GM19099 (cell line): ENCODE measurements around the gene UBA1.
A peak's percentile ranks its signal among the peaks of the same experiment; 100 is the strongest.

Source experiments
- POLR2A ChIP-seq: IDR thresholded peaks from 3 replicates; pipeline ENCODE4 v1.6.1; 2011; ENCODE audit warnings: low read depth; ENCODE audit not compliant: insufficient read length; ENCODE audit errors: extremely low read depth

Gene UBA1

DNA sequence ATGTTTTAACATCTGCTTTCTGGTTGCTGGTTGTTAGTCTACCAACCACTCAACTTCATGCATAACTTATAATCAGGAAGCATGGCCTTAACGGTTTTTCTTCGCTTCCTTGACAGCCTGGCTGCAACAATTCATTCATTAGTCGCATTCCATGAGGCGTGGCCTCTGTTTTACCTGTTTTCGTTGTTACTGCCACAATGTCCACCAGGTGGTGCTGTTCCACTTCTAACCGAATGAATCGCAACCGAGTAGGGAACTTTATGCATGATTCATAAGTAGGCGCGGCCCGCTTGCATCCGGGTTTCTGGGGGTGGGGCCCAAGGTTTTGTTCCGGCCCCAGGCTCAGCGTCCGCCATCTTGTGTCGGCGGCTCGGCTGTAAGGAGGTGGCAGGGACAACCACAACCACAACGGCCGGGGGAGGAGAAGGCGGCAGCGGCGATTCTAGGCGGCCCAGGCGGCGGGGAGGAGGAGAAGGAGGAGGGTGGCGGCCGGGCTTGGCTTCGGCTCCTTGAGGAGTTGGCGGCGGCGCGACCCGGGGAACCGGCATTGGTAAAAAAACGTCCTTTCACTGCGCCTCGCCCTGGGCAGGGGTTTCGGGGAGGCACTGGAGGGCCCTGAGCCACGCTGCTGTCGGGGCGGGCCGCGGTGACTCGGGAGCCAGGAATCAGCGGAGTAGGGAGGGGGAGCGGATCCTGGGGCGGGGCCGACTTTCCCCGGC, at the start of gene UBA1:
Gene UBA1, plus strand, starts transcription at position 355 of the 719 bp plus-strand sequence. CDS start 4,974 bp downstream, outside the sequence.
- peak; percentile 95 for TF ChIP-seq POLR2A

DNA sequence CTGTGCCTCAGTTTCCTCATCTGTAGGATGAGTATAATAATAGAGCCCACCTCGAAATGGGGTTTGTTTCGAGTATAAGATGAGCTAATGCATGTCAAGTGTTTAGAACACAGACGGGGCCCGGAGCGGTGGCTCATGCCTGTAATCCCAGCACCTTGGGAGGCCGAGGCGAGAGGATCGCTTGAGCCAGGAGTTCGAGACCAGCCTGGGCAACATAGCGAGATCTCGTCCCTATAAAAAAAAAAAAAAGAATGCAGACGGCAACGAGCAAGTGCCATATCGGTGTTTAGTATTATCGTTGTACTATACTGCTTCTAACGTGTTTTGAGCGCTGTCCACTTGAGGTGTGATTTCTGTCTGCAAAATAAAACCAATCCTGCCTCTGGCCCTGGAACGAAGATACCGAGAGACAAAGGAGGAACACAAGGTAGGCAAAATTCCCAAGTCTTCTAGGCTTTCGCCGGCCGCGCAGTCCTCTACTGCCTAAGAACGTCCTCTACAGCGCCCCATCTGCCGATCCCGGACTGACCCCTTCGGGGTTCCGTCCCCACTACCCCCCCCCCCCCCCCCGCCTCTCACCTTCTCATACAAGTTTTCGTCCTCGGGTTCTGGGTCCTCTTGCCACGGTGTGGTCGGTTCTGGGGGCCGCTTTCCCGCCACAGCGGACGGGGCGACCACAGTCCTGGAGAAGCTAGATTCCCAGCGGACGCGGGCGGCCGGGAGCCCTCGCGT, 49.6 kb upstream of the UBA1 start:
- TF ChIP-seq POLR2A, result no peak

DNA sequence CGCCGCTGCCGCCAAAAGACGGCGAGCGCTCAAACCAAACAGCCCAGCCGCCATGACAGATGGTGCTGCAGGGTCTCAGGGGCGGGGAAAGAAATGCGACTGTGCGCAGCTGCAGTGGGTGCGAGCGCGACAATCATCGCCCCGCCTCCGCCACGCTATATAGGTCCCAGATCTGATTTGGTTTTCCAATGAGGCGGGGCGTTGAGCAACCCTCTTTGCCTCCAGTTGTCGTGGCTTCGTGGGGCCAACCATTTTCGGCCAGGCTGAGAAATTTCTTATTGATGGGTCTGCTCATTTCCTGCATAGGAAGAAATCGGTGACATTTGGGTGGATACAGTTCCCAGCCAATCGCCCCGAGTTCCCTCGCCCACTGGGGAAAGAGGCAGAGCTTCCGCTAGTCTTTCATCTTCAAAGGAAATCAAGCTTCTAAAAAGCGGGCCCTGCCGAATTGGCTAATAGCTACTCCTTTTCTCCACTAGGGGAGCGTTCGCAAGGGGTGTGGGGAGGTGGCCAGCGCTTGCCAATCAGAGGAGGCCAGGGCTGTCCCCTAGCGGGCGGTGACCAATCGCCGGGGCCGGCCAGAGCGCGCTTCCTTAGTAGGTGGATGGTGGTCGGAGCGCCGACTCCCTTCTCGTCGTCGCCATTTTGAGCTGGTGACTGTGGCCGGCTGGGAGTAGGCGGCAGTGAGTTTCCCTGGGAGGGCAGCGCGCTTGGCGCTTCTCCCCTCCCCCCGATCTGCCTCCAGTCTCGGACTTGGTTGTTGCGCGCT, 48.8 kb upstream of the UBA1 start, which contains the start of the genes NDUFB11 and RBM10:
Gene NDUFB11, minus strand, starts transcription at position 77 of the 769 bp plus-strand sequence. Its CDS starts 23 bp downstream, at position 54.
Gene RBM10, plus strand, starts transcription at position 596 of the 769 bp plus-strand sequence. CDS start 2,261 bp downstream, outside the sequence.
- peak; percentile 86 for TF ChIP-seq POLR2A

DNA sequence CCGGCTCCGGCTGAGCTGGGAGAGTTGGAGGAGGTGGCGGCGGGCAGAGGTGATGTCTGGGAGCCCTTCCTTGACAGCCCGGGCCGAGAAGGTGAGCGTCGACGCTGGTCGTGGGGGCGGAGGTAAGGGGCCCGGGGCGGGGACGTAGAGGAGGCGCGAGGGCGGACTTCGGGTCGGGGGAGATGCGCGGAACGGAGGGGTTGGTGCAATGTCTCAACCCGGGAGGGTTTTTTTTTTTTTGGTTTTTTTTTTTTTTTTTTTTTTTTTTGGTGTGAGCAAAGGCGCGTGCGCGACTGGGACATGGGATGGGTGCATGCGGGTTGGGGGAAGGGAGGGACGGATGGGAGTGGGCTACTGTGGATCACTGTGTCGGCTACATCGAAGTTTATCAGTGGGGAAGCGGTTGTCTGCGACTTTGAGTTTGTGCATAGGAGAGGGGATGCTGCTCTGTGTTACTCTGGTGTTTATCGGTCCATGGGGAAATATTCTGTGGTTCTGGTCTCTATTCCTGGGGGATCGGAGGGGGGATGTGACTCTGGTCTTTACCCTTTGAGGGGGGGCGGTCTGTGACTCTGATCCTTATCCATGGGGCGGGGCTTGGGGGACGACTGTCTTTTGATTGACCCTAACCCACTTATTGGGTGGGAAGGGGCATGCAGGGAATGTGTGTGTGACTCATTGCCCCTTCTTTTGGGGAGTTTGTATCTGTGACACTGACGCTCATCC, 48.1 kb upstream of the UBA1 start:
- no peak for TF ChIP-seq POLR2A

DNA sequence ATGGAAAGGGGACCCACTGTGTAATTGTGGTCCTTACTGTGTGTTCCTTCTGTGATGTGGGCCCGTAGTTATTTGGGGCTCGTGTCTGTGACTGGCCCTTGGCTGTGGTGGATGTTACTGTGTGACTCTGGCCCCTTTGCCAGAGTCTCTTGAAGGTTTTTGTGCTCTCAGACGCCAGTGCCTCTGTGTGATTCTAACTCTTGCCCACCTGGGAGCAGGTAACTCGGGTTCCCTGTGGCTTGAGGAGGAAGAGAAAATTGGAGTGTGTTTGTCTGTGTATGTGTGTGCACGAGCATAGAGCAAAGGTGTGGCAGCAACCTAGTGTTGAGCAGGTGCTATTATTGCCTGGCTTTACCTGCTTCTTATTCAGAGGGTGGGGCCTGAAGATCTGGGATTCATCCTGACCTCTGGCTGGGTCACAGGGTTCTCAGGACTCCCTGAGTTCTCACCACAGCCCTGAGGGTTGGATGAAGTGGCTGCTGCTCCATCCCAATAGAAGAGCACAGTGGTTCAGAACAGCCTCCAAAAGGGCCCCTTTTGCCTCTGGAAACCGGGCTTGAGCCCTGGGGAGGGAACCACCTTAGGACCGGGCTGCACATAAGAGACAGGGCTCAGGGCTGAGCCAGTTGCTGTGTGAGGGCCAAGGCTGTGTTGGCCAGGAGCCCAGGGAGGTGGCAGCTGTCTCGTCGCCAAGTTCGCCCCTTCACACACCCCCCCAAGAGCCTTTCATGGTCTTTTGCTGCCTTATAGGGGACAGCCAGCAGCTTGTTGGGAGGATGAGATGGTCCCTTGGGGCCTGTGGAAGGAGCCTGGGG, 47.3 kb upstream of the UBA1 start:
- TF ChIP-seq POLR2A, result no peak

DNA sequence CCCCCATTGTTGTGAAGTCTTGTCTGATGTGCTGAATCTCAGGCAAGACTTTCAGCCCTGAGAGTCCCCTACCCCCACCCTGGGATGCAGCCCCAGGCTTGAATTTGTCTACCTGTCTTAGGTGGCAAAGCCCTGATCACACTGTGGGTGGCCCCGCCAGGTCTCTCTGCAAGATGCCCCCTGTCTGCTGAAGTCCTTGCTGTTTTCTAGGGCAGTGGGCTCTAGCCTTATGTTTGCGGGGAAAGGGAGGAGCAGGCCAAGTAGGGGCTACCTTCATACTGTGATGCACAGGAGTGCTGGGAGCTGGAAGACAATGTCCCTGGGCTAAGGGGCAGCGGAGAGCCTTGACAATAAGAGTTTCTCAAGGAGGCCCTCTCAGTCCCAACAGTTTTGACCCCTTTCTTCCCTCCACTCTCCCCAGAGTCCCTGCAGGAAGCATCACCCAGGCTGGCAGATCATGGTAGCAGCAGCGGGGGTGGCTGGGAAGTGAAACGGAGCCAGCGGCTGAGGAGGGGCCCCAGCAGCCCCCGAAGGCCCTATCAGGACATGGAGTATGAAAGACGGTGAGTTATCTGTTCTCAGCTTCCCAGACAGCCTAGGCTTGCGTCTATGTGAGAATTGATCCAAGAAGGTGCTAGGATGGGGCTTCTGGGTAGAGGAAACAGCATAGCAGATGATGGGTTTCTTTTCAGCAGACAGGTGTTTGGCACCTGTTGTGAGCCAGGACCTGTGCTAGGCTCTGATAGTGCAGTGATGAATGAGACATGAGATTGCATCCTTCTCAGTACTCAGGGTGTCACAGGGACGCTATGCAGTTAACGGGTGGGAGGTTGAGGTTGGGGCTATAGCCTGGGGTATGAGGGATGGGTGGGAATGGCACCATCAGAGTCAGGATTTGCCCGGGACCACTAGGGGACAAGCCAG, 46.4 kb upstream of the UBA1 start:
- no peak for TF ChIP-seq POLR2A

DNA sequence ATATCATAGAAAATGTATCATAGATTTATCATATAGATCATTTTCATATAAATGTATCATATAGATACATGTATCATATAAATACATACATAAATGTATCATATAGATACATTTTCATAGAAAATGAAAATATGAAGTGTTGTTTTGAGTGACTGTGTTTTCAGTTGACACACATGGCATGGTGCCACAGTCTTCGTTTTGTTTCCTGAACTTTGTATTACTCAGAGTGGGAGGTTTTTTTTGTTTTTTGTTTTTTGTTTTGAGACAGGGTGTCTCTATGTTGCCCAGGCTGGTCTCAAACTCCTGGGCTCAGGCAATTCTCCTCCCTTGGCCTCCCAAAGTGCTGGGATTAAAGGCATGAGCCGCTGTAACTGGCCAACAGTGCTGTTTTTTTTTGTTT, 44.7 kb upstream of the UBA1 start:
- TF ChIP-seq POLR2A, result no peak

DNA sequence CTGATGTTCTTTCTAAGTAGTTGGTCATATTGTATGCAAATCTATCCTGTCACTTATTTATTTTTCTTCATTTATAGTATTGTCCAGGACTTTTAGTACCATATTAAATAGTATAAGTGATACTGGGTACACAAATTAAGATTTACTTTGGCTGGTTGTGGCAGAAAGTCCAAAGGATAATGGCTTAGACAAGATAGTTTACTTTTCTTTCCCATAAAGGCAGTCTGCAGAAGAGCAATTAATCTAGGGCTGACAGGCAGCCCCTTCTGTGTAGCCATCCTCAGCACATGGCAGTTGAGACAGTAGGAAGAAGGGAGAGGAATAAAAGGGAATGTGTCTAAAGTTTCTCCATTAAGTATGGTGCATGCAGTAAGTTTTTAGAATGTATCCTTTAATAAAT, 42.2 kb upstream of the UBA1 start:
- TF ChIP-seq POLR2A, result no peak

DNA sequence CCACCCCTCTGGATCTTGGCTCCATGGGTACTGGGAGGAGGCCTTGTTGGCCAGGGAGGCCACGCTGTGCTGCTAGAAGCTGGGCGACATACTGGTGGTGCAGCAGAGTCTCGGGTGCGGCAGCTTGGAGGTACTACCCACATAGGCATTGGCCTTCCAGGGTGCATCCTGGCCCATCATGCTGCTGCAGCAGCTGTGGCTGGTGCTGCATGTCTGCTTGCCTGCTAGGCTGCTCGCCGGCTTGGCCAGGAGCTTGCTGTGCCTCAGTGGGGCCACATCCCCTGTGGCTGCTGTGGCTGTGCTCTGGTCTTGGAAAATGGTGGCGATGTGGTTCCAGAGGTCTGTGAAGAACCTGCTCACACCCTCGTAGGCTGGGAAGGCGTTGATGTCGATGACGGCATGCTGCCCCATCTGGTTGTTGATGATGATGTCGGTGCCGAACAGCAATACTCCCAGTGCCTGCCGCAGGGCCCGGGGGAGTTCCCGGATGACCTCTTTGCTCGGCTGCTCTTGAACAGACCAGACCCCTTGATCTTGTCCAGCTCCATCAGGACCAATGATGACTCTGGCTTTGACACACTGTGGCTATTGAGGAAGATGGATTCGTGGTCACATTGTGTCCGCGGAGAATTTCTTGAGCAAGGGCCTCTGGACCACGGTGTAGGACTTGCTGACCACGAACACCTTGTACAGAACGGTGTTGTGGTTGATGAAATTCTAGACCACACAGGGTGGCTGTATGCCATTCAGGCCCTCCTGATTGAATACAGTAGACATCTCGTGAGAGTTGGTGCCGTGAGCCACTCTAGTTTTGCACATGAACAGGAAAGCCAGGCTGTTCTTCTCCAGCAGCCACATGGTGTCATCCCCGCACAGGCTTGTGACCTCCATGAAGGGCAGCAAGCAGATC, 36.8 kb upstream of the UBA1 start:
- no peak for TF ChIP-seq POLR2A

DNA sequence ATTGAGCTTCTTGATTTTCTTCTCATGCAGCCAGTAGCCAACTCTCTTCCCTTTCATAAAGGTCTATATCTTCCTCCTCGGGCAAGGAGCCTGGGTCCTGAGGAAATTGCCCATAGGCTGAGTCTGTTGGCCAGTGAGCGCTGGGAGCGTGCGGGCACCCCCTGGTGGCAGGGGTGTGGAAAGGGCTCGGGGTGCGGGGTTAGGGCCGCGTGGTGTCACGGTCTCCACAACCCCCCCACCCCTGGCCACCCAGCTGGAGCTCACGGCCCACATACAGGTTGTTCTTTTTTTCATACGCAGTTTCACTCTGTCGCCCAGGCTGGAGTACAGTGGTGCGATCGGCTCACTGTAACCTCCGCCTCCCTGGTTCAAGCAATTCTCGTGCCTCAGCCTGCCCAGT, 35.5 kb upstream of the UBA1 start:
- no peak for TF ChIP-seq POLR2A

DNA sequence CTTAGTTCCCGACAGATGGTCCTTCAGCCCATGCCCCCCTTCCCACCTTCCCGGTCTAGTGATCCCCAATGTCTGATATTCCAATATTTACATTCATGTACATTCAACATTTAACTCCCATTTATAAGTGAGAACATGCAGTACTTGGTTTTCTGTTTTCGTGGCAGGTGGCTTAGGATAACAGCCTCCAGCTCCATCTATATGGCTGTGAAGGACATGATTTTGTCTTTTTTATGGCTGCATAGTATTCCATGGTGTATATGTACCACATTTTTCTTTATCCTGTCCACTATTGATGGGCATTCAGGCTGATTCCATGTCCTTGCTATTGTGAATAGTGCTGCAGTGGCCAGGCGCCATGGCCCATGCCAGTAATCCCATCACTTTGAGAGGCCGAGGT, 34.8 kb upstream of the UBA1 start:
- TF ChIP-seq POLR2A, result no peak

DNA sequence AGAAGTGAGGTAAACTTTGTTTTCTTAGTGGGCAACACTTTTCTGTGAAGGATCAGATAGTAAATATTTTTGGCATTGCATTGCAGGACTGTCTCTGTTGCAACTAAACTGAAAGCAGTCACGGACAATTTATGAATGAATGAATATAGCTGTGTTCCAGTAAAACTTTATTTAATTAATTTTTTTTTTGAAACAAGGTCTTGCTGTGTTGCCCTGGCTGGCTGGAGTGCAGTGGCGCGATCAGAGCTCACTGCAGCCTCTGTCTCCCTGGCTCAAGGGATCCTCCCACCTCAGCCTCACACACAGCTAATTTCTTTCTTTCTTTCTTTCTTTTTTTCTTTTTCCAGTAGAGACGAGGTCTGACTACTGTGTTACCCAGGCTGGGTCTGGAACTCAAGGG, 32.8 kb upstream of the UBA1 start:
- TF ChIP-seq POLR2A, result no peak

DNA sequence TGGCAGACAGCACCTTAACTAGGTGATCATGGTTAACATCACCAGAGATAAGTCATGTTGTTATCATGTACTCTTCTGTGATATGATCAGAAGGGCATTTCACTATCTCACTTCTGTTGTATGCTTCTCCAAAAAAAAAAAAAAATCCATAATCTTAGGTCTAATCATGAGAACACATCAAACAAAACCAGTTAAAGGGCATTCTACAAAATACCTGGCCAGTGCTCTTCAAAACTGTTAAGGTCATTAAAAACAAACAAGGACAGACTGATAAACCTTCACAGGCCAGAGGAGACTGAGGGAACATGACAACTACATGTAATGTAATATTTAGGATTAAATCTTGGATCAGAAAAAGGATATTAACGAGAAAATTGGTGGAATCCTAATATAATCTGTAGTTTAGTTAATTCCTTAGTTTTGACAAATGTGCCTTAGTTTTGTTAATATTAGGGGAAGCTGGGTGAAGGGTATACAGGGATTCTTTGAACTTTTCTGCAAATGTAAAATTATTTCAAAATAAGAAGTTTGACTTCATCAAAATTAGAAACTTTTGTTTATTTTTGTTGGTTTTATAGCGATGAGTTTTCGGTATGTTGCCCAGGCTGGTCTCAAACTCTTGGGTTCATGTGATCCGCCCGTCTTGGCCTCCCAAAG, 30.6 kb upstream of the UBA1 start:
- TF ChIP-seq POLR2A, result no peak
